H9 (cell line): Measurements from ENCODE around the gene ASCC1. TPM values are rescaled to one million over a fixed set of nuclear protein-coding genes. Genes with fewer than 3 reads are reported as not detected.

Experiments
- DNase-seq: peaks from one replicate; pipeline ENCODE4 v3.0.0-alpha.2; 2017
- H2AFZ ChIP-seq: one replicate; pipeline ENCODE4 v1.6.1; 2013; ENCODE audit warnings: mild to moderate bottlenecking, low read length, control low read depth, moderate library complexity
- H2AK5ac ChIP-seq: 2 replicates; pipeline ENCODE4 v1.6.1; 2013; ENCODE audit warnings: low read length, control low read depth, mixed read lengths; ENCODE audit not compliant: insufficient read length
- H2BK120ac ChIP-seq: one replicate; pipeline ENCODE4 v1.6.1; 2013; ENCODE audit warnings: low read depth, mild to moderate bottlenecking, low read length, control low read depth, inconsistent platforms; ENCODE audit not compliant: poor library complexity, severe bottlenecking
- H2BK12ac ChIP-seq: 2 replicates; pipeline ENCODE4 v1.6.1; 2013; ENCODE audit warnings: low read length, control low read depth, mixed read lengths, low read depth; ENCODE audit not compliant: insufficient read length
- H2BK15ac ChIP-seq: 2 replicates; pipeline ENCODE4 v1.6.1; 2013; ENCODE audit warnings: low read depth, low read length, control low read depth
- H2BK20ac ChIP-seq: one replicate; pipeline ENCODE4 v1.6.1; 2013; ENCODE audit warnings: low read depth, mild to moderate bottlenecking, low read length, control low read depth, inconsistent platforms; ENCODE audit not compliant: poor library complexity, severe bottlenecking
- H2BK5ac ChIP-seq: 2 replicates; pipeline ENCODE4 v1.6.1; 2013; ENCODE audit warnings: low read length, control low read depth, mixed read lengths; ENCODE audit not compliant: insufficient read length
- H3K14ac ChIP-seq: 2 replicates; pipeline ENCODE4 v1.6.1; 2013; ENCODE audit warnings: low read length, control low read depth; ENCODE audit not compliant: insufficient read depth
- H3K18ac ChIP-seq: 2 replicates; pipeline ENCODE4 v1.6.1; 2013; ENCODE audit warnings: low read depth, mild to moderate bottlenecking, mixed read lengths, low read length, control low read depth; ENCODE audit not compliant: insufficient read length
- H3K23ac ChIP-seq: 2 replicates; pipeline ENCODE4 v1.6.1; 2013; ENCODE audit warnings: low read length, control low read depth, mixed read lengths, low read depth; ENCODE audit not compliant: insufficient read length
- H3K23me2 ChIP-seq: 2 replicates; pipeline ENCODE4 v1.6.1; 2013; ENCODE audit warnings: low read depth, mild to moderate bottlenecking, mixed read lengths, low read length, control low read depth; ENCODE audit not compliant: insufficient read length, poor library complexity, severe bottlenecking
- H3K27ac ChIP-seq: 2 replicates; pipeline ENCODE4 v1.5.1; 2013; ENCODE audit warnings: low read length, control low read depth, mixed read lengths, low read depth; ENCODE audit not compliant: insufficient read length
- H3K27me3 ChIP-seq: 2 replicates; pipeline ENCODE4 v1.6.1; 2013; ENCODE audit warnings: low read length, control low read depth, inconsistent platforms; ENCODE audit not compliant: insufficient read depth
- H3K4ac ChIP-seq: 2 replicates; pipeline ENCODE4 v1.6.1; 2013; ENCODE audit warnings: low read depth, mild to moderate bottlenecking, control low read depth, inconsistent platforms, low read length, moderate library complexity
- H3K4me1 ChIP-seq: 2 replicates; pipeline ENCODE4 v1.6.1; 2013; ENCODE audit warnings: low read length, control low read depth, inconsistent platforms; ENCODE audit not compliant: insufficient read depth
- H3K4me2 ChIP-seq: 2 replicates; pipeline ENCODE4 v1.6.1; 2013; ENCODE audit warnings: low read length, control low read depth, mixed read lengths; ENCODE audit not compliant: insufficient read length, insufficient read depth
- H3K56ac ChIP-seq: 2 replicates; pipeline ENCODE4 v1.6.1; 2013; ENCODE audit warnings: low read depth, mild to moderate bottlenecking, mixed read lengths, low read length, control low read depth; ENCODE audit not compliant: insufficient read length
- H3K79me1 ChIP-seq: 2 replicates; pipeline ENCODE4 v1.6.1; 2013; ENCODE audit warnings: low read depth, mild to moderate bottlenecking, moderate library complexity, low read length, control low read depth, inconsistent platforms; ENCODE audit not compliant: insufficient read depth, poor library complexity, severe bottlenecking
- H3K79me2 ChIP-seq: 2 replicates; pipeline ENCODE4 v1.6.1; 2013; ENCODE audit warnings: low read length, control low read depth, inconsistent platforms; ENCODE audit not compliant: insufficient read depth
- H3K9ac ChIP-seq: 2 replicates; pipeline ENCODE4 v1.6.1; 2013; ENCODE audit warnings: low read length, control low read depth, mixed read lengths; ENCODE audit not compliant: insufficient read length; ENCODE audit errors: extremely low read depth
- H3K9me3 ChIP-seq: one replicate; pipeline ENCODE4 v1.6.1; 2013; ENCODE audit warnings: low read depth, low read length, inconsistent platforms; ENCODE audit not compliant: control insufficient read depth
- H3T11ph ChIP-seq: one replicate; pipeline ENCODE4 v1.6.1; 2013; ENCODE audit warnings: mild to moderate bottlenecking, low read length, control low read depth, inconsistent platforms
- H4K20me1 ChIP-seq: one replicate; pipeline ENCODE4 v1.6.1; 2013; ENCODE audit not compliant: control insufficient read depth, insufficient read length, insufficient read depth
- H4K5ac ChIP-seq: 2 replicates; pipeline ENCODE4 v1.6.1; 2013; ENCODE audit warnings: low read depth, mild to moderate bottlenecking, mixed read lengths, low read length, control low read depth; ENCODE audit not compliant: insufficient read length
- H4K8ac ChIP-seq: replicated peaks from 2 replicates; pipeline ENCODE4 v1.6.1; 2013; ENCODE audit warnings: low read length, control low read depth, mixed read lengths, low read depth; ENCODE audit not compliant: insufficient read length
- H4K91ac ChIP-seq: 2 replicates; pipeline ENCODE4 v1.6.1; 2013; ENCODE audit warnings: low read depth, mild to moderate bottlenecking, moderate library complexity, mixed read lengths, low read length, control low read depth; ENCODE audit not compliant: insufficient read length
- H3K27ac Mint-ChIP-seq, 3 experiments: 2 replicates in 2 of 3; 3 replicates in 1 of 3; pipeline ENCODE4 v1.8.0; 2020 to 2021; ENCODE audit warnings: mixed read lengths in 3 of 3, mild to moderate bottlenecking in 1 of 3, moderate library complexity in 1 of 3
- H3K27me3 Mint-ChIP-seq: 2 replicates; pipeline ENCODE4 v1.8.0; 2021; ENCODE audit warnings: low read depth, mild to moderate bottlenecking, moderate library complexity, mixed read lengths
- H3K36me3 Mint-ChIP-seq, 3 experiments: 2 replicates in 2 of 3; 3 replicates in 1 of 3; pipeline ENCODE4 v1.8.0; 2020 to 2021; ENCODE audit warnings: low read depth in 3 of 3, mixed read lengths in 3 of 3; ENCODE audit not compliant: insufficient read depth in 1 of 3
- H3K4me1 Mint-ChIP-seq, 2 experiments: 2 replicates each; pipeline ENCODE4 v1.8.0; 2020; ENCODE audit warnings: mixed read lengths in 2 of 2
- H3K4me3 Mint-ChIP-seq, 2 experiments: 2 replicates in 1 of 2; 3 replicates in 1 of 2; pipeline ENCODE4 v1.8.0; 2020 to 2021; ENCODE audit warnings: mild to moderate bottlenecking in 2 of 2, mixed read lengths in 2 of 2, moderate library complexity in 1 of 2
- H3K9me3 Mint-ChIP-seq, 2 experiments: 2 replicates in 1 of 2; 3 replicates in 1 of 2; pipeline ENCODE4 v1.8.0; 2020; ENCODE audit warnings: mild to moderate bottlenecking in 2 of 2, mixed read lengths in 2 of 2, moderate library complexity in 1 of 2
- WGBS: extraction: QIAGEN DNeasy Blood & Tissue Kit; methylation state at CpG from one replicate; pipeline ENCODE4 v1.1.7; 2013; ENCODE audit warnings: missing lambda C conversion rate, low lambda C conversion rate, mixed read lengths; ENCODE audit not compliant: insufficient read length; ENCODE audit errors: extremely low coverage; 5-methylcytosine and 5-hydroxymethylcytosine counted together
- total RNA-seq: library from RNA; stranded (reverse); gene quantifications from 2 replicates; pipeline ENCODE4 v1.2.1, GENCODE V29; 2021
- TF ChIP-seq, protein P1 (sequence below): fragments of 200-600 bp; sonication (generic); conservative IDR thresholded peaks from 3 replicates; pipeline ENCODE4 v1.8.0; 2021; ENCODE audit warnings: antibody characterized with exemption, mild to moderate bottlenecking

Gene ASCC1
- total RNA-seq, 1 experiment from 2014 or later, result 41.2 TPM

GRCh38 chr10:72086466-72087391 lies 129.3 kb downstream of the ASCC1 start:
- no peak overlapping the region for H3K9ac ChIP-seq
- no peak overlapping the region for H2BK5ac ChIP-seq
- H3K27ac ChIP-seq, result no peak overlapping the region
- H3K4me3 Mint-ChIP-seq, result peak overlapping the region; percentile 64 to 84
- H2AFZ ChIP-seq, result no peak overlapping the region
- no peak overlapping the region for H4K5ac ChIP-seq
- no peak overlapping the region; a peak in 1 of 7 replicates for H3K27ac Mint-ChIP-seq
- TF ChIP-seq, protein P1, sequence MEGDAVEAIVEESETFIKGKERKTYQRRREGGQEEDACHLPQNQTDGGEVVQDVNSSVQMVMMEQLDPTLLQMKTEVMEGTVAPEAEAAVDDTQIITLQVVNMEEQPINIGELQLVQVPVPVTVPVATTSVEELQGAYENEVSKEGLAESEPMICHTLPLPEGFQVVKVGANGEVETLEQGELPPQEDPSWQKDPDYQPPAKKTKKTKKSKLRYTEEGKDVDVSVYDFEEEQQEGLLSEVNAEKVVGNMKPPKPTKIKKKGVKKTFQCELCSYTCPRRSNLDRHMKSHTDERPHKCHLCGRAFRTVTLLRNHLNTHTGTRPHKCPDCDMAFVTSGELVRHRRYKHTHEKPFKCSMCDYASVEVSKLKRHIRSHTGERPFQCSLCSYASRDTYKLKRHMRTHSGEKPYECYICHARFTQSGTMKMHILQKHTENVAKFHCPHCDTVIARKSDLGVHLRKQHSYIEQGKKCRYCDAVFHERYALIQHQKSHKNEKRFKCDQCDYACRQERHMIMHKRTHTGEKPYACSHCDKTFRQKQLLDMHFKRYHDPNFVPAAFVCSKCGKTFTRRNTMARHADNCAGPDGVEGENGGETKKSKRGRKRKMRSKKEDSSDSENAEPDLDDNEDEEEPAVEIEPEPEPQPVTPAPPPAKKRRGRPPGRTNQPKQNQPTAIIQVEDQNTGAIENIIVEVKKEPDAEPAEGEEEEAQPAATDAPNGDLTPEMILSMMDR, result peak; percentile 32; the same call in 1 of the 3 replicates
- no peak overlapping the region for H2BK12ac ChIP-seq
- H4K91ac ChIP-seq, result no peak overlapping the region
- H3K9me3 ChIP-seq, result no peaks in the 10 kb centered on the region
- peaks cover 19% of the 10 kb centered on the region; the same call in 1 of the 2 replicates for H3K27me3 ChIP-seq
- no peak overlapping the region for H3K56ac ChIP-seq
- no peak overlapping the region for H2BK15ac ChIP-seq
- H2AK5ac ChIP-seq, result no peak overlapping the region
- H3K4me2 ChIP-seq, result peak overlapping the region; percentile 93
- H3T11ph ChIP-seq, result no peak overlapping the region
- no peaks in the 10 kb centered on the region for H3K4me1 ChIP-seq
- no peak overlapping the region for H4K8ac ChIP-seq
- H4K20me1 ChIP-seq, result no peaks in the 10 kb centered on the region
- peaks cover 59% of the 10 kb centered on the region for H3K27me3 Mint-ChIP-seq
- peak; percentile 81 for DNase-seq
- H3K14ac ChIP-seq, result no peak overlapping the region
- no peaks in the 10 kb centered on the region for H3K79me1 ChIP-seq
- H3K18ac ChIP-seq, result no peak overlapping the region
- no peak overlapping the region for H3K4ac ChIP-seq
- WGBS, result no CpG with 5 or more reads among the region's 61 CpGs
- no peak overlapping the region for H2BK20ac ChIP-seq
- no peaks in the 10 kb centered on the region for H3K79me2 ChIP-seq
- H3K9me3 Mint-ChIP-seq, result peaks cover 0 to 2% of the 10 kb centered on the region in 2 experiments; a peak in 3 of 5 replicates
- no peak overlapping the region for H3K23ac ChIP-seq
- no peaks in the 10 kb centered on the region; a peak in 1 of 7 replicates for H3K36me3 Mint-ChIP-seq
- peaks cover 22 to 26% of the 10 kb centered on the region in 2 experiments for H3K4me1 Mint-ChIP-seq
- H3K23me2 ChIP-seq, result peaks cover 20% of the 10 kb centered on the region
- H2BK120ac ChIP-seq, result no peak overlapping the region
